HG02943 (cell line): Measurements from ENCODE around the gene AKNA.

Source experiments
- ATAC-seq: cut with Tn5 transposase; IDR thresholded peaks from one replicate; pipeline ENCODE4 v1.9.1; 2021; ENCODE audit warnings: mild to moderate bottlenecking, low read depth, moderate library complexity; ENCODE audit not compliant: unreplicated experiment

The AKNA gene

GRCh38 chr9:114288193-114289091 lies 99.3 kb downstream of the AKNA start:
- no peak for ATAC-seq

GRCh38 chr9:114287763-114288192 lies 100.0 kb downstream of the AKNA start:
- ATAC-seq = no peak

- ATAC-seq = no peak
Observed at GRCh38 chr9:114287001-114287762, 100.6 kb downstream of the AKNA start.

- ATAC-seq = no peak
Observed at GRCh38 chr9:114286146-114286679, 101.6 kb downstream of the AKNA start.

GRCh38 chr9:114285166-114285867 lies 102.5 kb downstream of the AKNA start:
- ATAC-seq = no peak

GRCh38 chr9:114284316-114285060 lies 103.3 kb downstream of the AKNA start:
- ATAC-seq = no peak
